Endothelial cell of umbilical vein (primary cell): ENCODE data around the gene COL4A2. TPM values are rescaled to one million over a fixed set of nuclear protein-coding genes. Genes with fewer than 3 reads are reported as not detected.

Experiments
- BruUV-seq: library from RNA; stranded (reverse); fragments of 400-500 nt; replicated peaks from 2 replicates; lab custom pipeline; 2021; lab: Mats Ljungman, UMichigan
- CTCF ChIA-PET: fragments of 300-600, 350-600 bp; sonication (Branson Sonifier 250); formaldehyde crosslinking; loops from one replicate; lab custom pipeline; 2021; ENCODE audit warnings: antibody characterized with exemption, inconsistent platforms; lab: Charles Lee
- POLR2A ChIA-PET: fragments of 300-600, 350-600 bp; sonication (Branson Sonifier 250); formaldehyde crosslinking; loops from one replicate; lab custom pipeline; 2021; ENCODE audit warnings: antibody characterized with exemption, inconsistent platforms; lab: Charles Lee
- DNase-seq: peaks from one replicate; pipeline ENCODE4 v3.0.0-alpha.2; 2011; ENCODE audit warnings: low read depth, low spot score
- FAIRE-seq: peaks from 2 replicates; lab custom pipeline; 2011; peaks lifted over from hg19 to GRCh38; lab: Jason Lieb, UNC
- H2AFZ ChIP-seq: 2 replicates; pipeline ENCODE4 v1.6.0; 2012; ENCODE audit warnings: low read depth, low read length, control low read depth, inconsistent platforms
- H3K27ac ChIP-seq: 2 replicates; pipeline ENCODE4 v1.5.1; 2011; ENCODE audit warnings: low read depth, mild to moderate bottlenecking, control low read depth, low read length, moderate library complexity; ENCODE audit not compliant: insufficient read depth
- H3K27me3 ChIP-seq, 2 experiments: 2 replicates each; pipeline versions ENCODE4 v1.6.0 to v1.6.1; 2011; ENCODE audit warnings: low read length in 2 of 2, mixed read lengths in 1 of 2; ENCODE audit not compliant: control insufficient read depth in 2 of 2, insufficient read depth in 2 of 2
- H3K36me3 ChIP-seq, 2 experiments: 2 replicates in 1 of 2; 3 replicates in 1 of 2; pipeline ENCODE4 v1.5.1; 2011; ENCODE audit warnings: low read length in 2 of 2, mild to moderate bottlenecking in 1 of 2, moderate library complexity in 1 of 2; ENCODE audit not compliant: control insufficient read depth in 2 of 2, insufficient read depth in 2 of 2; ENCODE audit errors: extremely low read depth in 1 of 2
- H3K4me1 ChIP-seq: 3 replicates; pipeline ENCODE4 v1.5.1; 2011; ENCODE audit warnings: mild to moderate bottlenecking, low read length; ENCODE audit not compliant: control insufficient read depth, insufficient read depth; ENCODE audit errors: extremely low read depth
- H3K4me2 ChIP-seq: 2 replicates; pipeline ENCODE4 v1.6.1; 2011; ENCODE audit warnings: low read length, control low read depth, mixed read lengths; ENCODE audit not compliant: insufficient read depth
- H3K4me3 ChIP-seq, 3 experiments: fragments of 200-600 bp in 1 of 3; sonication (generic), shearing (Covaris generic) in 1 of 3; replicated peaks in 1 of 3; 2 replicates each; pipeline ENCODE4 v1.5.1; 2011 to 2016; ENCODE audit warnings: control low read depth in 3 of 3, low read length in 3 of 3, mild to moderate bottlenecking in 2 of 3, inconsistent platforms in 1 of 3, low read depth in 1 of 3, moderate library complexity in 1 of 3; ENCODE audit not compliant: insufficient read depth in 1 of 3
- H3K79me2 ChIP-seq: 2 replicates; pipeline ENCODE4 v1.6.0; 2012; ENCODE audit warnings: low read length, inconsistent platforms; ENCODE audit not compliant: control insufficient read depth, insufficient read depth
- H3K9ac ChIP-seq: replicated peaks from 2 replicates; pipeline ENCODE3; 2011; ENCODE audit warnings: low read length, control low read depth; ENCODE audit not compliant: insufficient read depth; ENCODE audit errors: extremely low read depth
- H3K9me1 ChIP-seq: replicated peaks from 3 replicates; pipeline ENCODE4 v1.6.0; 2011; ENCODE audit warnings: mild to moderate bottlenecking, low read length; ENCODE audit not compliant: control insufficient read depth, insufficient read depth; ENCODE audit errors: extremely low read depth
- H3K9me3 ChIP-seq: replicated peaks from 2 replicates; pipeline ENCODE4 v1.5.1; 2012; ENCODE audit warnings: low read length, inconsistent platforms; ENCODE audit not compliant: control insufficient read depth, insufficient read depth
- H4K20me1 ChIP-seq: replicated peaks from 2 replicates; pipeline ENCODE3; 2011; ENCODE audit warnings: mild to moderate bottlenecking, low read length; ENCODE audit not compliant: control insufficient read depth, insufficient read depth; ENCODE audit errors: extremely low read depth
- CTCF ChIP-seq, 2 donors: IDR thresholded peaks; 1 replicate in 1 of 2; 2 replicates in 1 of 2; pipeline ENCODE4 v1.5.1; 2011; ENCODE audit warnings: low read length in 2 of 2, mild to moderate bottlenecking in 2 of 2, moderate library complexity in 2 of 2, control low read depth in 1 of 2, inconsistent platforms in 1 of 2, low read depth in 1 of 2; ENCODE audit not compliant: insufficient read depth in 1 of 2; ENCODE audit errors: extremely low read depth in 1 of 2
- EZH2 ChIP-seq: IDR thresholded peaks from 2 replicates; pipeline ENCODE4 v1.6.1; 2012; ENCODE audit warnings: borderline replicate concordance, low read depth, mild to moderate bottlenecking, moderate library complexity, low read length, inconsistent platforms; ENCODE audit not compliant: severe bottlenecking
- FOS ChIP-seq: IDR thresholded peaks from 2 replicates; pipeline ENCODE4 v1.6.1; 2011; ENCODE audit warnings: mild to moderate bottlenecking, low read length, moderate library complexity, borderline replicate concordance; ENCODE audit not compliant: insufficient read depth
- GATA2 ChIP-seq: IDR thresholded peaks from 2 replicates; pipeline ENCODE4 v1.7.0; 2011; ENCODE audit warnings: low read depth, mild to moderate bottlenecking, moderate library complexity, mixed read lengths, low read length; ENCODE audit not compliant: insufficient read length, insufficient read depth
- JUN ChIP-seq: IDR thresholded peaks from 2 replicates; pipeline ENCODE4 v1.6.1; 2011; ENCODE audit warnings: borderline replicate concordance, low read depth; ENCODE audit not compliant: insufficient read length, insufficient read depth
- MAX ChIP-seq: IDR thresholded peaks from 2 replicates; pipeline ENCODE4 v1.6.1; 2011; ENCODE audit not compliant: insufficient read depth, insufficient read length
- MYC ChIP-seq: IDR thresholded peaks from one replicate; pipeline ENCODE4 v1.6.1; 2011; ENCODE audit warnings: mild to moderate bottlenecking, low read depth, low read length
- POLR2A ChIP-seq: IDR thresholded peaks from 2 replicates; pipeline ENCODE4 v1.6.1; 2012; ENCODE audit warnings: low read depth, mild to moderate bottlenecking, control low read depth, low read length
- POLR2AphosphoS5 ChIP-seq: IDR thresholded peaks from 2 replicates; pipeline ENCODE4 v1.6.1; 2012; ENCODE audit warnings: low read depth, mild to moderate bottlenecking, control low read depth, low read length, moderate library complexity; ENCODE audit not compliant: insufficient read depth
- dilution Hi-C: fragments of 300-500 bp; cut with MboI; formaldehyde crosslinking; loops from one replicate; pipeline ENCODE4 v1.15.0; 2019; ENCODE audit warnings: low sequenced_read_pairs; ENCODE audit not compliant: extremely low pct_ligation_motif_present
- intact Hi-C: fragments of 100-400 bp; cut with micrococcal nuclease; formaldehyde crosslinking; loops from one replicate; pipeline ENCODE4 v1.10.0; 2022
- polyA plus RNA-seq, 4 experiments: library from polyadenylated mRNA; depleted of rRNA in 3 of 4; stranded (reverse) in 3 of 4; unstranded in 1 of 4; fragments of >200 nt; gene quantifications; 2 replicates each; pipeline versions ENCODE4 v1.2.1 to v1.2.3, GENCODE V29; 2011 to 2012; ENCODE audit warnings: missing spikeins in 1 of 4
- total RNA-seq: library from RNA; stranded (reverse); gene quantifications from 2 replicates; pipeline ENCODE4 v1.2.3, GENCODE V29; 2021

Gene COL4A2
- total and polyA plus RNA-seq, 2 donors (not counting 3 experiments of a cell fraction or from before 2014, with no cell fraction given): 792 to 940 TPM

GRCh38 chr13:110387451-110388107, 80.5 kb downstream of the COL4A2 start:
- no peak for DNase-seq
- Histone ChIP-seq H4K20me1 (no peaks in the 10 kb centered on the region), H3K9me1 (no peaks in the 10 kb centered on the region), H3K9ac (no peak overlapping the region), H3K27me3 (no peaks in the 10 kb centered on the region), H3K9me3 (no peaks in the 10 kb centered on the region), H3K27ac (no peak overlapping the region), H3K4me1 (peaks cover 29% of the 10 kb centered on the region), H3K4me3 (no peak overlapping the region), H2AFZ (no peak overlapping the region), H3K4me2 (no peak overlapping the region), H3K79me2 (peaks cover 24% of the 10 kb centered on the region), H3K36me3 (peaks cover 5 to 8% of the 10 kb centered on the region in 2 experiments)
- FAIRE-seq: no peak
- dilution Hi-C loops: no loop called here
- intact Hi-C loops: no loop called here
- BruUV-seq: no TSS peak
- CTCF ChIA-PET: interaction anchor here (0.7 to 1.7 kb wide), 5 partner anchors 13 to 140 kb away, joined by 3 to 4 read pairs (median 3); no protein-coding TSS in a partner anchor
- TF ChIP-seq POLR2A: no peak
- no peak for TF ChIP-seq JUN
- TF ChIP-seq FOS: no peak
- TF ChIP-seq POLR2AphosphoS5: no peak
- no peak for TF ChIP-seq MYC
- TF ChIP-seq MAX: no peak
- TF ChIP-seq EZH2: no peak
- TF ChIP-seq CTCF (IDR thresholded peaks at IDR 0.05; ENCODE audit: extremely low read depth in 1 of 2, insufficient read depth in 1 of 2, low read depth in 1 of 2, low read length in 2 of 2): no peak
- no peak for TF ChIP-seq GATA2
- POLR2A ChIA-PET: interaction anchor here (0.9 kb wide), 1 partner anchor 46 kb away, joined by 3 read pairs; no protein-coding TSS in a partner anchor
